OCI-LY3 (cell line): Measurements from ENCODE around the gene SIAH3.

Source experiments
- H2AFZ ChIP-seq: fragments of 200-600, 300-600 bp; shearing (Covaris generic); 2 replicates; pipeline ENCODE4 v1.6.0; 2014; ENCODE audit warnings: antibody characterized with exemption, low read depth, low read length
- H3K27ac ChIP-seq: fragments of 200-600, 300-600 bp; sonication (generic); 2 replicates; pipeline ENCODE4 v1.5.1; 2014; ENCODE audit warnings: mild to moderate bottlenecking, low read length, moderate library complexity, mixed read lengths
- H3K27me3 ChIP-seq: fragments of 200-600, 300-600 bp; sonication (generic); 2 replicates; pipeline ENCODE4 v1.6.1; 2014; ENCODE audit warnings: low read depth, low read length, mixed read lengths
- H3K36me3 ChIP-seq: fragments of 200-600, 300-600 bp; sonication (generic); replicated peaks from 2 replicates; pipeline ENCODE3; 2014; ENCODE audit warnings: low read depth, low read length, mixed read lengths
- H3K4me1 ChIP-seq: fragments of 300-600, 200-600 bp; sonication (generic); 2 replicates; pipeline ENCODE4 v1.6.1; 2014; ENCODE audit warnings: low read length, mixed read lengths
- H3K4me2 ChIP-seq: fragments of 200-600, 300-600 bp; sonication (generic); 2 replicates; pipeline ENCODE4 v1.6.1; 2014; ENCODE audit warnings: low read length, mixed read lengths
- H3K4me3 ChIP-seq: fragments of 300-600, 200-600 bp; sonication (generic); 2 replicates; pipeline ENCODE4 v1.5.1; 2014; ENCODE audit warnings: antibody characterized with exemption, mild to moderate bottlenecking, low read length, moderate library complexity
- H3K79me2 ChIP-seq: fragments of 300-600, 200-600 bp; shearing (Covaris generic); 2 replicates; pipeline ENCODE4 v1.6.1; 2014; ENCODE audit warnings: mild to moderate bottlenecking, low read length, mixed read lengths
- H3K9ac ChIP-seq: fragments of 300-600, 200-600 bp; shearing (Covaris generic); 2 replicates; pipeline ENCODE4 v1.6.0; 2014; ENCODE audit warnings: mild to moderate bottlenecking, low read length, moderate library complexity
- H3K9me3 ChIP-seq: fragments of 200-600, 300-600 bp; shearing (Covaris generic); 2 replicates; pipeline ENCODE4 v1.6.1; 2014; ENCODE audit warnings: low read length, mixed read lengths; ENCODE audit not compliant: insufficient read depth
- H4K20me1 ChIP-seq: fragments of 200-600, 300-600 bp; sonication (generic); 2 replicates; pipeline ENCODE4 v1.6.1; 2016; ENCODE audit warnings: low read length, mixed read lengths; ENCODE audit not compliant: insufficient read depth
- EZH2phosphoT487 ChIP-seq: fragments of 200-600 bp; shearing (Covaris generic); IDR thresholded peaks from 2 replicates; pipeline ENCODE4 v1.6.1; 2018; ENCODE audit warnings: antibody characterized with exemption, mixed run types, low read depth
- TF ChIP-seq, protein P1 (sequence below): fragments of 200-600, 300-600 bp; sonication (generic); IDR thresholded peaks from 2 replicates; pipeline ENCODE4 v1.5.1; 2014; ENCODE audit warnings: antibody characterized with exemption, low read length, low read depth

The SIAH3 gene

GRCh38 chr13:45817833-45818232 is 33.7 kb downstream of the SIAH3 start:
- H4K20me1 ChIP-seq = no peaks in the 10 kb centered on the region
- no peak overlapping the region for H3K27ac ChIP-seq
- no peak overlapping the region for H3K4me3 ChIP-seq
- no peak overlapping the region for H3K9ac ChIP-seq
- no peak for TF ChIP-seq EZH2phosphoT487
- TF ChIP-seq, protein P1, sequence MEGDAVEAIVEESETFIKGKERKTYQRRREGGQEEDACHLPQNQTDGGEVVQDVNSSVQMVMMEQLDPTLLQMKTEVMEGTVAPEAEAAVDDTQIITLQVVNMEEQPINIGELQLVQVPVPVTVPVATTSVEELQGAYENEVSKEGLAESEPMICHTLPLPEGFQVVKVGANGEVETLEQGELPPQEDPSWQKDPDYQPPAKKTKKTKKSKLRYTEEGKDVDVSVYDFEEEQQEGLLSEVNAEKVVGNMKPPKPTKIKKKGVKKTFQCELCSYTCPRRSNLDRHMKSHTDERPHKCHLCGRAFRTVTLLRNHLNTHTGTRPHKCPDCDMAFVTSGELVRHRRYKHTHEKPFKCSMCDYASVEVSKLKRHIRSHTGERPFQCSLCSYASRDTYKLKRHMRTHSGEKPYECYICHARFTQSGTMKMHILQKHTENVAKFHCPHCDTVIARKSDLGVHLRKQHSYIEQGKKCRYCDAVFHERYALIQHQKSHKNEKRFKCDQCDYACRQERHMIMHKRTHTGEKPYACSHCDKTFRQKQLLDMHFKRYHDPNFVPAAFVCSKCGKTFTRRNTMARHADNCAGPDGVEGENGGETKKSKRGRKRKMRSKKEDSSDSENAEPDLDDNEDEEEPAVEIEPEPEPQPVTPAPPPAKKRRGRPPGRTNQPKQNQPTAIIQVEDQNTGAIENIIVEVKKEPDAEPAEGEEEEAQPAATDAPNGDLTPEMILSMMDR = peak; percentile 26; the same call in 1 of the 2 replicates
- no peaks in the 10 kb centered on the region for H3K9me3 ChIP-seq
- no peaks in the 10 kb centered on the region for H3K79me2 ChIP-seq
- no peak overlapping the region for H3K4me2 ChIP-seq
- H3K36me3 ChIP-seq = no peaks in the 10 kb centered on the region
- H3K4me1 ChIP-seq = no peaks in the 10 kb centered on the region
- no peaks in the 10 kb centered on the region for H3K27me3 ChIP-seq
- no peak overlapping the region for H2AFZ ChIP-seq

GRCh38 chr13:45816427-45816826 is 35.1 kb downstream of the SIAH3 start:
- H3K9me3 ChIP-seq = no peaks in the 10 kb centered on the region
- no peak overlapping the region for H2AFZ ChIP-seq
- TF ChIP-seq EZH2phosphoT487 = no peak
- TF ChIP-seq, protein P1 = no peak
- H3K79me2 ChIP-seq = no peaks in the 10 kb centered on the region
- no peaks in the 10 kb centered on the region for H3K4me1 ChIP-seq
- H3K4me3 ChIP-seq = no peak overlapping the region
- no peaks in the 10 kb centered on the region for H3K27me3 ChIP-seq
- no peaks in the 10 kb centered on the region for H4K20me1 ChIP-seq
- H3K9ac ChIP-seq = no peak overlapping the region
- H3K4me2 ChIP-seq = no peak overlapping the region
- no peak overlapping the region for H3K27ac ChIP-seq
- no peaks in the 10 kb centered on the region for H3K36me3 ChIP-seq

- Histone ChIP-seq H3K27me3 (no peaks in the 10 kb centered on the region), H3K27ac (no peak overlapping the region), H3K9ac (no peak overlapping the region), H3K4me3 (no peak overlapping the region), H2AFZ (no peak overlapping the region), H3K79me2 (no peaks in the 10 kb centered on the region), H3K9me3 (no peaks in the 10 kb centered on the region), H4K20me1 (no peaks in the 10 kb centered on the region), H3K4me1 (no peaks in the 10 kb centered on the region), H3K36me3 (no peaks in the 10 kb centered on the region), H3K4me2 (no peak overlapping the region)
- TF ChIP-seq, protein P1 = no peak
- no peak for TF ChIP-seq EZH2phosphoT487
Measured at GRCh38 chr13:45812695-45813372, 38.7 kb downstream of the SIAH3 start.

GRCh38 chr13:45811891-45812694 is 39.5 kb downstream of the SIAH3 start:
- Histone ChIP-seq H2AFZ (no peak overlapping the region), H3K9me3 (no peaks in the 10 kb centered on the region), H3K4me2 (no peak overlapping the region), H3K27me3 (no peaks in the 10 kb centered on the region), H3K4me1 (no peaks in the 10 kb centered on the region), H3K27ac (no peak overlapping the region), H3K79me2 (no peaks in the 10 kb centered on the region), H3K4me3 (no peak overlapping the region), H3K36me3 (no peaks in the 10 kb centered on the region), H3K9ac (no peak overlapping the region), H4K20me1 (no peaks in the 10 kb centered on the region)
- TF ChIP-seq EZH2phosphoT487 = no peak
